HG03097 (cell line): ENCODE data around the gene SEC16A.

Experiments used
- ATAC-seq: cut with Tn5 transposase; IDR thresholded peaks from one replicate; pipeline ENCODE4 v1.9.1; 2021; ENCODE audit not compliant: unreplicated experiment, low FRiP score

The SEC16A gene

GRCh38 chr9:136482793-136483588, at the start of gene SEC16A:
Gene SEC16A, minus strand, starts transcription at chr9:136483040. Its CDS starts 5,425 bp downstream, at chr9:136477615.
- peak; percentile 52 for ATAC-seq

- ATAC-seq, result no peak
Observed at GRCh38 chr9:136531904-136532798, 49.3 kb upstream of the SEC16A start.

GRCh38 chr9:136531186-136531903, 48.5 kb upstream of the SEC16A start:
- no peak for ATAC-seq

- ATAC-seq, result no peak
Observed at GRCh38 chr9:136530461-136531089, 47.7 kb upstream of the SEC16A start.

- ATAC-seq, result no peak
Observed at GRCh38 chr9:136529516-136530460, 46.9 kb upstream of the SEC16A start.

- no peak for ATAC-seq
Observed at GRCh38 chr9:136528716-136529341, 46.0 kb upstream of the SEC16A start.

- no peak for ATAC-seq
Observed at GRCh38 chr9:136527721-136528710, 45.2 kb upstream of the SEC16A start.

GRCh38 chr9:136527131-136527530, 44.3 kb upstream of the SEC16A start:
- ATAC-seq, result no peak

- no peak for ATAC-seq
Observed at GRCh38 chr9:136526625-136527066, 43.8 kb upstream of the SEC16A start.

GRCh38 chr9:136525841-136526499, 43.1 kb upstream of the SEC16A start:
- no peak for ATAC-seq

GRCh38 chr9:136525207-136525606, 42.4 kb upstream of the SEC16A start:
- no peak for ATAC-seq

GRCh38 chr9:136522314-136523237, 39.7 kb upstream of the SEC16A start:
- ATAC-seq, result no peak

GRCh38 chr9:136521537-136521936, 38.7 kb upstream of the SEC16A start:
- no peak for ATAC-seq

GRCh38 chr9:136520053-136520540, 37.3 kb upstream of the SEC16A start:
- no peak for ATAC-seq

GRCh38 chr9:136519263-136520052, 36.6 kb upstream of the SEC16A start:
- no peak for ATAC-seq
